Measurements from ENCODE around the gene MFSD1.
"Not testable (repeated sequence)": the region's sequence is repeated elsewhere in the genome, so short reads cannot be mapped to it uniquely, and the experiment has no call there.

The MFSD1 gene

DNA sequence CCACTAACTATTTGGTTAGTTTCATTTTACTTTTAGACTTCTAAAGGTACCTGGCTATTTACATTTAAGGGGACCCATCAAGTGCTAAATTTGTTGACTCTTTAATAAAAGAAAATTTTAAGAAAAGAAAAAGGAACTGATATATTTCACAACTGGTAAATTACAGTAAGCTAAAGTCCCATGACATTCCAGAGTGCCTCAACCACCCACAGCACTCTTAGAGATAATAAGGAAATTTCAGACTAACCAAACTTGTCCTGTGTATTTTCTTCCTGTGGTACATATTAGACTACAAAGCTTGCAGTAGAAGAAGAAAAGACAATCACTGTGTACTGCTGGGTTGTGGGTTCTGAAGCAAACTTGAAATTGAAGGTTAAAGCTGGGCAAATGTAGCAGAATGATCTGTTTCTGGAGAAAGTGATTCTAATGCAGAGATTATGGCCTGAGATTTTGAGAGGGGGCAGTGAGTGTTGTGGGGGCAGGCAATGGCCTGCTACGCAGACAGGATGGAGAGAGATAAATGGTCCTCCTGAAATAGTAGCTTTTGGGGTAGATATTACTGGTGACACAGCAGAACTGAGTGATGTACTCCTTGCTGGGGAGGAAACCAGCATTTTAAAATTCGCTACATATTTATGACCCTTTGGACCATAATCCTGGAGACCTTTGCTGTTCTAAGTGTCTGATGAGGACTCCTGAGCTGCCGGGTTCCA is 24.5 kb upstream of the MFSD1 start:
- no peak for DNase-seq

GRCh38 chr3:158780766-158781165 is 21.1 kb upstream of the MFSD1 start:
- no peak for DNase-seq

- no peak for DNase-seq
Measured at GRCh38 chr3:158781191-158781590, 20.7 kb upstream of the MFSD1 start.

DNA sequence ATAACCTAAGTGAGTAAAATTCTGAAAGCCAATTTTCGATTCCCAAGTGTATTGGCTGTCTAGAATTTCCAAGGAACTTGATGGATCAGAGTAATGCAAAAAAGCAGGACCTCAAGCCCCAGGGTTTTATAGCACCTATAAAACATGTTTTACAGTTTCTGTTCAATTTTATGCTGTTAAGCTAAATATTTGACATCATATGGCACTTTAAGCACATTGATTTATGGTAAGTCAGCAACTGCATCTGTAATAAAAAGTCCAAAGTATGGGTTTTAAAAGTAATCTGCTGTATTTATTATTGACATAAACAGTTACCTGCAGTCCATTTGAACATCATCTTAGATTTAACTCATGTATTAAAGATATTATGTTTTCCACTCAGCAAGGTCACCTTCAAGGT is 20.0 kb upstream of the MFSD1 start:
- no peak for DNase-seq

DNA sequence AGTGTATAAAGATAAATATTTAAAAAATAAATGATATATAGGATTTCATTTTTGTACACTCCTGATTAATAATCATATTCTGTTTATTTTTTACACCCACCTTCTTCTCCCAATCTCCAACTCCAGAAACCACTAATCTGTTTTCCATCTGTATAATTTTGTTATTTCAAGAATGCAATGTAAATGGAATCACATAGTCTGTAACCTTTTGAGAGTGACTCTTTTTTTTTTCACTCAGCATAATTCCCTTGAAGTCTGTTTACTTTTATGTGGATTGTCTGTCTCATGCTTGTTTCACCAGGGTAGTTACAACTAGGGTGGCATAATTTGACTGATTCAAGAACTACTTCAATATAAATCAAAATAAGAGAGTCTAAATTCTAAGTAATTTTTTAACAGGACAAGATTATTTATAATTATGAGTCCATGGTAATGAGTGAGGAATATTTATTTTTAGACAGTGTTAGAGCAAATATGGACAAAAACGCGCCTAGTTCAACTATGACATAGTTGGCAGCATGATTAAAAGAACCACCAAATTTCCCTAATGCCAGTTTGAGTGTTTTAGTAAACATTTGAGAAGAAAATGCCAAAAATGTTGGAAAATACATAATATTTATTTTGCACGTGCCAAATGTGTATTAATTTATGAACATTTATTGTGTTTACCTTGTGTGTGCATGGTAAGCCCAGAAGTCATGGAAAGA is 19.4 kb upstream of the MFSD1 start:
- no peak for DNase-seq

- no peak for DNase-seq
Measured at GRCh38 chr3:158783051-158783450, 18.8 kb upstream of the MFSD1 start.

DNA sequence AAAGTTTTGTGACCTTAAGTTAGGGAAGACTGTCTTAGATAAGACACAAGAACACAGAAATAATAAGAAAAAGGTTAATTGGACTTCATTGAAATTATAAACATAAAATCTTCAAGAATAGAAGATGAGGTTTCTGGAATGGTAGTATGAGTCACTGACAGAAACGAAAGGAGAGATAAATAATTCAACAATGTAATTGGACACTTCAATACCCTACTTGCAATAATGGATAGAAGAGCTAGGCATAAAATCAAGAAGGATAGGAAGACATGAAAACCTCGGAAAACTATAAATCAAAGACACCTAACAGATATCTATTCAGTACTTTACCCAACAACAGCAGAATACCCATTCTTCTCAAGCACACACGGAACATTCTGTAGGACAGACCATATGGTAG is 15.9 kb upstream of the MFSD1 start:
- DNase-seq = no peak

GRCh38 chr3:158788446-158788845 is 13.4 kb upstream of the MFSD1 start:
- no peak for DNase-seq

DNA sequence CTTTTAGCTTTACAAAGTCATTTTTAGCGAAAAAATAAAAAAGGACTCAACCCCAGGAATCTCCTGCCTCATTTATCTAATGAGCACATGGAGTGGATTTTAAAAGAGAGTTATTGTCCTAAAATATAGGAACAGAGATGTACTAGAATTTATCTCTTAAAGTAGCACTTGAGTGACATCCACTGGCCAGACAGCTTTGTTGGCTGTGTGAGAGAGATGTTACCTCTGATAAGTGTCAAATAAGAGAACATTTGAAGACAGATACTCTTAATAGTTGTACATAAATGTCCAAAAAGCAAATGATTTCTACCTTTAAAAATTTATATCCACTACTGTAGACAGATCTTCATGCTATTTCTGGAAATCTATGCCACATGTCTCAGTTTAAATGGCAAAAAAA is 12.3 kb upstream of the MFSD1 start:
- no peak for DNase-seq

GRCh38 chr3:158790901-158791589 is 10.8 kb upstream of the MFSD1 start:
- DNase-seq = peak; percentile 50

GRCh38 chr3:158791590-158791920 is 10.3 kb upstream of the MFSD1 start:
- not testable (repeated sequence) for DNase-seq

GRCh38 chr3:158792709-158793108 is 9.1 kb upstream of the MFSD1 start:
- no peak for DNase-seq

DNA sequence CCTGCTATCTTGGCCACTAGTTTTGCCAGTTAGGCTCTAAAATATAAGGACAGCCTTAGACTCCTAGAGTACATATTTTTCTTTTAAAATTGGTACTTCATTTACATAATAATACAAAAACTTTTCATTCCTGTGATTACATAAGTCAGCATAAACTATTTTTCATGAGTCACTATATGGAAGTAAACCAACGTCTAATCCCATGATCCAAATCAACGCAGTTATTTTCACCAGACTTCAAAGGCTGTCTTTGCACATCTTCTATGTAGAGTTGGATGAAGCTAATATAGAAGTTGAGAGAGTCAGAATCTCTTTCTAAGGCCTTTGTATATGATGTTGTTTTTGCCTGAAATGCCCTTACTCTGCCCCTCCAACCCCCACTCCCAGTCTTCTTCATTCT is 7.6 kb upstream of the MFSD1 start:
- no peak for DNase-seq

DNA sequence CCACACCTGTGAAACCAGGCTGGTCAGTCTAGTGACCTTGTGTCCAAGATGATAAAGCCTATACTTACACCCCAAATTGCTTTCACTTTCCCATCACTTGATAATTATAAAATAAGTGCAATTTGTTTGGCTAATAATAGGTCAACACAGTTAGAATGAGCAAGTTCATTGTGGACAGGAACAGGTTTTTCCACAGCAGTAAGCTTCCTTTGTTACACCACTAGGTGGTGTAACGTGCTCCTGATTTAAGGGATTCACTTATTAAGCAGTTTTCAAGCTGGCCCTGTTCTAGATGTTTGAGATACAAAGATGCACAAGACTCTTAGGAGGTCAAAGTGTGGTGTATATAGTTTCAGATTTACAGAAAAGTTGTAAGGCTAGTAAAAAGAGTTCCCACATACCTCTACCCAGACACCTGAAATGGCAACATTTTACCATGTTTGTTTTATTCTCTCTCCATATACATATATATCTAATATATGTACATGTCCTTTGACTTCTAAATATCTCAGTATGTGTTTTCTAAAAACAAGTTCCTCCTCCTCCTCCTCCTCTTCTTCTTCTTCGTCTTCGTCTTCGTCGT is 6.8 kb upstream of the MFSD1 start:
- DNase-seq = no peak

- DNase-seq = no peak
Measured at GRCh38 chr3:158801201-158801600, 653 bp upstream of the MFSD1 start.

GRCh38 chr3:158802409-158803268 is 785 bp downstream of the MFSD1 start:
- no peak for DNase-seq

- DNase-seq = no peak
Measured at GRCh38 chr3:158804441-158804840, 2.6 kb downstream of the MFSD1 start.

- no peak for DNase-seq
Measured at GRCh38 chr3:158808697-158809096, 6.8 kb downstream of the MFSD1 start.

DNA sequence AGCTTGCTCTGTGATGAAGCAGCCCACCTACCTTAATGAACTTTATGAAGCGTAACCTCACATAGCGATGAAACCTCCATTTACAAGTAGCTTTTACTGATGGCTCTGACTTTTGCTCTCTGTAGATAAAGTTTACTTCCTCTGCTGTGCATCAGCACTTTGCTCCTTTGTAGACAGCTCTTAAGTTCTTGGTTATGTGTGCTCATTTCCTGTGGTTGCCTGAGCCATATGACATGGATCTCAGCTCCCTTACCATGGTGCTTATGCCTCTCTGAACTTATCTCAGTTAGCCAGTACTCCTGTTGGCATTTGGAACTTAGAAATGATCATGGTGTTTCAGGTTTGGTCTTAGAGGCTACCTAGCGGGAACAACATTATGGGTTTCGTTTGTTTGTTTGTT is 7.8 kb downstream of the MFSD1 start:
- no peak for DNase-seq

DNA sequence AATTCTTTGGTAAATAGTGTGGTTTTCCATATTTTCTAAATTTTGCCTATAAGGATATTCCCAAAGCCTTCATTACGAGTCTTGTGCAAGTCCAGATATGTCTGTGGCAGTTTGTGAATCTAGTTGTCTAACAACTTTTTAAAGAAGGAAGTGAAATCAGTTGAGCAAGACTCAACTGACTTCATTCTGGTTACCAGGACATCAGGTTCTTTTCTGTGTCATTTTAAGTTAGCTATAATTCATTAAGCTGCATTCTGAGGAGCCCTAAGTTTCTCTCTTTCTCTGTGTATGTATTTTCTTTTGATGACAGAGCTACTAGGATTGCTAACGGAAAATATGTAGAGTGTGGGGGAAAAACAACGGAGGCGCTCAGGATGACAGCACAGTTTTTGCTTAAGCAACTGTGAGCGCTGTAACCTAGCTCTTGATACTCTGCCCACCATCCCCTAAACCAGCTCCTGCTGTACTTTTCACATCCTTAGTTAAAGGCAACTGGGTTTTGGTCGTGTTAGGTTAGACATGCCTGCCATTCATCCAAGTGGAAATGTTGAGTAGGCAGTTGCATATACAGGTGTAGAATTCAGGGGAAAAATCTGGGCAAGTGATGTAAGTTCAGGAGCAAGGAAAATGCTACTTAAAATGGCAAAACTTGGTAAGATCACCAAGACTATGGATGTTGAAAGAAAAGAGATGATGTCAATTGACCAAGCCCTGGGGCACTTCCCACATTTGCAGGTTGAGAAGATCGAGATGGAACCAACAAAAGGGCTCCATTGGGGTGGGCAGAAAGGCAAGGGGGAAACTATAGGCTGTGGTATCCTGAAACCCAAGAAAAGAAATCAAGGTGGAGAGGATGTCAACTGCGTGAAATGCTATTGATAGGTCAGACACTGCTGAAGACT is 9.2 kb downstream of the MFSD1 start:
- DNase-seq = no peak

GRCh38 chr3:158819282-158819681 is 17.4 kb downstream of the MFSD1 start:
- DNase-seq = no peak

- DNase-seq = no peak
Measured at GRCh38 chr3:158820521-158820920, 18.7 kb downstream of the MFSD1 start.

All from midbrain (tissue), 1 donor.